Globus pallidus (tissue), 1 donor: Measurements from ENCODE around the gene PRM2.

Experiments used
- DNase-seq: peaks from one replicate; pipeline ENCODE4 v3.0.0-alpha.2; 2015; ENCODE audit warnings: low spot score

The PRM2 gene

GRCh38 chr16:11225677-11226549 lies 50.4 kb downstream of the PRM2 start:
- no peak for DNase-seq
